HG02623 (cell line): Measurements from ENCODE around the gene FBXW10B.
"Not testable (repeated sequence)": the region's sequence is repeated elsewhere in the genome, so short reads cannot be mapped to it uniquely, and the experiment has no call there.

Source experiments
- ATAC-seq: cut with Tn5 transposase; IDR thresholded peaks from one replicate; pipeline ENCODE4 v1.9.1; 2021; ENCODE audit warnings: moderate library complexity; ENCODE audit not compliant: unreplicated experiment

The FBXW10B gene, protein sequence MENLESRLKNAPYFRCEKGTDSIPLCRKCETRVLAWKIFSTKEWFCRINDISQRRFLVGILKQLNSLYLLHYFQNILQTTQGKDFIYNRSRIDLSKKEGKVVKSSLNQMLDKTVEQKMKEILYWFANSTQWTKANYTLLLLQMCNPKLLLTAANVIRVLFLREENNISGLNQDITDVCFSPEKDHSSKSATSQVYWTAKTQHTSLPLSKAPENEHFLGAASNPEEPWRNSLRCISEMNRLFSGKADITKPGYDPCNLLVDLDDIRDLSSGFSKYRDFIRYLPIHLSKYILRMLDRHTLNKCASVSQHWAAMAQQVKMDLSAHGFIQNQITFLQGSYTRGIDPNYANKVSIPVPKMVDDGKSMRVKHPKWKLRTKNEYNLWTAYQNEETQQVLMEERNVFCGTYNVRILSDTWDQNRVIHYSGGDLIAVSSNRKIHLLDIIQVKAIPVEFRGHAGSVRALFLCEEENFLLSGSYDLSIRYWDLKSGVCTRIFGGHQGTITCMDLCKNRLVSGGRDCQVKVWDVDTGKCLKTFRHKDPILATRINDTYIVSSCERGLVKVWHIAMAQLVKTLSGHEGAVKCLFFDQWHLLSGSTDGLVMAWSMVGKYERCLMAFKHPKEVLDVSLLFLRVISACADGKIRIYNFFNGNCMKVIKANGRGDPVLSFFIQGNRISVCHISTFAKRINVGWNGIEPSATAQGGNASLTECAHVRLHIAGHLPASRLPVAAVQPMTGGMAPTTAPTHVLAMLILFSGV

DNA sequence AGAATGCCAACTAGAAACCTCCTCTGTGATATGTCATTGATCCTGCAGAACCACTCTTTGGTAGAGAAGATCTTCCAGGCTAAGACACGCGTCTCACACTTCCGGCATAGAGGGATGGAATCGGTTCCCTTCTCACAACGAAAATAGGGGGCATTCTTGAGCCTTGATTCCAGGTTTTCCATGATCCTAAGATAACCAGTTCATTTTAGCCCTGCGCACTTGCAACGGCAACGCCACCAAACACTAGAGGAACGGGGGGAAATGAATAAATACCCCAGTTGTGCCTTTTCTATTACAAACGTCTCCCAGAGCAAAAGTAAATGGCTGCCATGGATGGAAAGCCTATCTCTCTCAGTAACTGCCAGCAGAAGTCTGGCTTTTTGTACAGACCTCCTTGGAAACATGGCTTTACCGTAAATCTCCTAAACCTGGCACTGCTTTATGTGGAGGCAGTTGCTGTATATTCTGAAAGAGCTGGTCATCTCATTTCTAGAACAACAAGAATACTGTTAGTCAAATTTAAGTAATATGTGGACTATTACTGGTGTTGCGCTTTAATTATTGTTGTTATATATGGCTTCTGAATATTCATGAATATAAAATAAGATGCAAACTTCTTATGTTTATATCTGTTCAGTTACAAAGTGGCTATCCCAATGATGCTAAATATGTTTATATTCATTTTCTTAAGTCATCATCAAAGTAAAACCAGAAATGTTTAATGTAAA is at the start of gene FBXW10B:
FBXW10B (minus strand) TSS at position 374 of the 728 bp plus-strand sequence; CDS start at position 182, 192 bp downstream.
- not testable (repeated sequence) for ATAC-seq

DNA sequence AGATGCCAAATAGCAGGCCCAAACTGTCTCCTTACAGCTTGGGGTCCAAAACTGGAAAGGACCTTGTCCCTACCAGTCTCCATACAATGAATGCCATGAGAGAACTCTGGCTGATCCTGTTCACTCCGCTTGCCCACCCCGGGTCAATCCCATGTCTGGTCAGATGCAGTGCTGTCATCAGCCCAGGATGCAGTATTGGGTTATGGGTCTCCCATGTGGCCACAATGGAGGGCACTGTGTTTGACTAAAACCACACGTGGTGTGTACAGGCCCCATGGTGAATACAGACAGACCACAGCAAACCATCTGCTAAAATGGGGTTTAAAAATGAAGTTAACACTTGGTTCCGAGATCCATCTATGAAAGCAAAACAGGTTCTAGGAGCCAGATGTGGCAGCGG is 44.2 kb upstream of the FBXW10B start:
- no peak for ATAC-seq

GRCh38 chr17:15663176-15663575 is 43.7 kb upstream of the FBXW10B start:
- no peak for ATAC-seq

GRCh38 chr17:15662681-15663080 is 43.2 kb upstream of the FBXW10B start:
- no peak for ATAC-seq

DNA sequence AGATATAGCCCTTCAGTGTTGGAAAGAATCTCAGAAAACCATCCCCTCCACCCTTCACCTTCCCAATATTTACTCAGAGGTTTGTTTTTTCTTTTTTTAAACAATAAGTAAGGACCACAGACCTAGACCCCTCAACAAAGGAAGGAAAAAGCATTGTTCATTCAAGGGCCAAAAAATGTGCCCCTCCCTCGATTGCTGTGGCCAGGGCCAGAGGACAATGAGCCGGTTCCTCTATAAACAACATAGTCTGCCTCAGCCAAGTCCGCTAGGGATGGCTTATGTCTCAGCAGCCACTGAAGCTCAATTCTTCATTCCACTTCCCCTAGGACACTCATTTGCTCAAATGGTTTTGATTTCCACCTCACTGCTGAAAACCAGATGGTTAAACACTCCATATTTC is 40.6 kb upstream of the FBXW10B start:
- no peak for ATAC-seq

GRCh38 chr17:15659663-15660062 is 40.2 kb upstream of the FBXW10B start:
- ATAC-seq = no peak

DNA sequence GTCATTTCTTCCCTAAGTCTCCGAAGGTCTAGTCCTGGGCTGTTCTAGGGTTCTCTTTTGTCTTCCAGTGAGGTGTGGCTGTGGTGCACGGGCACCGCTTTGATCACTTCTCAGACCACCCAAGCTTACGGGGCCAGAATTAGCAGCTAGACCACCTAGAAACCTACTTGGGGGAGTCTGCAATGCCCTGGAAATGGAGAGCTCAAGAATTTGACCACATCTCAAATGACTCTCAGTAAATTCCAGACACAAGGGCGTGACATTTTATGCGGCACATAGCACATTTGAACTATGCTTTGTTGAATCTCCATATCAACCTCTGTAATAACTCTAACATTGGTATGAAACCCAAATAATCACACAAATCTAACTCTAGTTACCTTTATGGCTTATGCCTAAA is 39.7 kb upstream of the FBXW10B start:
- no peak for ATAC-seq

DNA sequence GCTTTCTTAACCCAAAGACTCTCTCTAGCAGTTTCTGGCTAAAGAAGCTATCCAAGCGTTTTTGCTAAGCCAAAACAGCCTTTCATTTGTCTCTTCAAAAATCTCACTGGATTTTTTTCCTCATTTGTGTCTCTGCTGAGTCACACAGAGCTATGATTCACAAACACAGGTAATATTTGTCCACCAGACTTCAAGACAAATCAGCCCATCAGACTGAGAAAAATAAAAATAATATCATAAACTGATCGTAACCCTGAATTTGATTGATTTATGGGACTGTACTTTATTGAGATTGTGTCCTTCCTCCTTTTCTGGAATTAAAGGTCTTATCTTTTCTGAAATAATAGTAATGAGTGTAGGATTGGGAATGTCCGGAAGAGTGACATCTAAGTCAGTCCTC is 38.8 kb upstream of the FBXW10B start:
- no peak for ATAC-seq

DNA sequence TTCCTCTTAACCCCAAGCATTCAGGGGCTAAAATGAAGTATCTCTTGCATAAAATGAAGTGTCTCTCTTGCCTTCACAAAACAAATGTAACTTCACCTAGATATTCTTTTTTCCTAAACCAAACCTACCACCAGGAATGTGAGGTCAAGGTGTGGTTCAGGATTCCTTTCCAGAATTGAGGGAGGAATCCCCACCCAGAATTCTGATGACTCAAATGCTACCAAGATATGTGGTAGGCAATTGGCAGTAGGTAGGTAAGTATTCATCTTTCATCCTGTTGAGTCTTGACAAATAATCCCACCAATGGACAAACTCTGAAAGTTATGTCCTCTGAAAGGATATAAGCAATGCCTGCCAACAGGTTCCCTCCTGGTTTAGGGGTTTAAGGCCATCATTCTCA is 38.4 kb upstream of the FBXW10B start:
- ATAC-seq = no peak

GRCh38 chr17:15654886-15655561 is 35.5 kb upstream of the FBXW10B start:
- ATAC-seq = no peak

- not testable (repeated sequence) for ATAC-seq
Observed at GRCh38 chr17:15654401-15654800, 34.9 kb upstream of the FBXW10B start.

DNA sequence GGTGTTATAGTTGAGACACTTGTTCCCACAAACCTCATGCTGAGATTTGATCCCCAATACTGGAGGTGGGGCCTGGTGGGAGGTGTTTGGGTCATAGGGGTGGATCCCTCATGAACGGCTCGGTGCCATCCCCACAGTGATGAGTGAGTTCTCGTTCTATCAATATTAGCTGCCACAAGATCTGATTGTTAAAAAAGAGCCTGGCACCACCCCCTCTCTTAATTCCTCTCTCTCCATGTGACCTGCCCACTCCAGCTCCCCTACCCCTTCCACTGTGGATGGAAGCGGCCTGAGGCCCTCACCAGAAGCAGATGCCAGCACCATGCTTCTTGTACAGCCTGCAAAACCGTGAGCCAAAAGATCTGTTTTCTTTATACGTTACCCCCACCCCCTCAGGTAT is 33.5 kb upstream of the FBXW10B start:
- ATAC-seq = no peak

DNA sequence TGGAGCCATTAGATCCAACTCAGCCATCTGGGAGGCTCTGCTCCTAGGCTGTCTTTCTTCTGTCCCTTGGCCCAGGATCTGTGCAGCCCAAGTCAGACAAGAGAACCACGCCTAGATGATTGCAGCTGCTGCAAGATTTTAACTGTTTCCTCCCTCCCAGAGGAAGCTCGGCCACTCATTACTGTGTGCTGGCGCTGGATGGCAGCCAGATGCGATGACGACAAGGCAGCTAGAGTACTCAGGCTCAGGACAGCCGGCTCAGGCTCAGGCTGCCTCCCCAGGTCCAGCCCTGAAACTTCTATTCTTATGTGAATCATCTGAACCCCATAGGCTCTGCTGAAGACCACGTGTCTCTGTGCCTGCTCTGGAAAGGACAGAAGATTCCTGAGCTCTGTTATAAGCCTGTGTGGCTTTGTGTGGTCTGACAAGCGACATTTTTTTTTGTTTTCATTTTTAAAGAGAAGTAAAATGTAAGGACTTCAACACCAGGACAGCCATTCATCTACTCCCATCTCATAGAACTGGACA is 32.1 kb upstream of the FBXW10B start:
- peak; percentile 72 for ATAC-seq

- no peak for ATAC-seq
Observed at GRCh38 chr17:15650741-15651582, 31.5 kb upstream of the FBXW10B start.

DNA sequence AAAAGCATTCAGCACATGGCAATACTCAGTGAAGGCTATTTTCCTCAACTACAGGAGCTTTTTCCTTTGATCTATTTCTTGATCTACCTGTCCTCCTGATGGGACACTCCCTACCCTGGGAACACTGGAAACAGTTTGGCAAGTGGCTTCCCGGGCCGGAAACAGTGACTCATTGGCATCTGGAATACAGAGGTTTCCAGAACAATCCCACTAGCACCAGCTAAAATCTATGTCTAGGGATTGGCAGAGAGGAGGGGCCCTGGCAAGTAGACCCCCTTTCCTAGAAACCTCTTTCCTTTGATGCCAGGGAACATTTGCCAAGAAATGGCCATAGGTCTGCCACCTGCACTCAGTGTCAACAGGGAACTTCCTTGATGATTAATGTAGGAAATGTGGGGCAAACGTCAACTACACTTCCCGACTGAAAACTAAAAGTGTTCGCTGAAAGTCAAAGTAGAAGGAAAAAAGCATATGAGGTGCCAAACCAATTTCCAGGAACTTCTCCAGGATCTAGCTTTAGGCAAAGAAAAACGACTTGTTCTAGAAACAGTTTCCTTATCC is 30.4 kb upstream of the FBXW10B start:
- ATAC-seq = no peak

- ATAC-seq = no peak
Observed at GRCh38 chr17:15648386-15648785, 28.9 kb upstream of the FBXW10B start.

- not testable (repeated sequence) for ATAC-seq
Observed at GRCh38 chr17:15645942-15646312, 26.4 kb upstream of the FBXW10B start.

- not testable (repeated sequence) for ATAC-seq
Observed at GRCh38 chr17:15645099-15645941, 25.8 kb upstream of the FBXW10B start.
